ENCODE measurements around the gene DCUN1D3.
"Not testable (repeated sequence)": the region's sequence is repeated elsewhere in the genome, so short reads cannot be mapped to it uniquely, and the experiment has no call there.

The DCUN1D3 gene

DNA sequence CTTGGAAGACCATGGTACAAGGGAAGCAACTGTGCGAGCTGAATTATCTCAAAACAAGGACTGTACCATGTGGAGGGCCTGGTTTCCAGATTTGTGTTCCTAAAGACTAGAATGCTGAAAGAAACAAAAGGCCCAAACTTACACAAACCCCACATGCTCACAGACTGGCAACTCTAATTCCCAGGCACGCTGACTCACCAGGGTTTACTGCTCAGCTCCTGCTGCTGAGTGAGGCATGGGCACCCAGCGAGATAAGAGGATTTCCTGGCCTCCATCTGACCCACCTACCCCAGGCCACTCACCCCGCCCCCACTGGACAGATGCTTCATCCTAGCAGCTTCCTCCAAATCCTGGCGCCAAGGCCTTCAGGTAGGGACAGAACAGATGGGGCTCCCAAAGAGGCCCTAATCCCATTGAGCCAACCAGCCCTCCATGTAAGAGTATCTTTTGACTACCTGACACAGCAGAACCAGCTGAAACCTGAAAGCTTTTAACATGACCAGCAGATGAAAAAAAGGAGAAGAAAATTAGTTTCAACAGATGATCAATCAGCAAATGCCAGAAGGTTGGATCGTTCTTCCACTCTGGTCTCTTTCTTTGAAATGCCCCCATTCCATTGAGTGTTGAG, 33.9 kb downstream of the DCUN1D3 start:
- no peak for FAIRE-seq
- DNase-seq (ENCODE audit: insufficient read length, low spot score), result peak; percentile 61

DNA sequence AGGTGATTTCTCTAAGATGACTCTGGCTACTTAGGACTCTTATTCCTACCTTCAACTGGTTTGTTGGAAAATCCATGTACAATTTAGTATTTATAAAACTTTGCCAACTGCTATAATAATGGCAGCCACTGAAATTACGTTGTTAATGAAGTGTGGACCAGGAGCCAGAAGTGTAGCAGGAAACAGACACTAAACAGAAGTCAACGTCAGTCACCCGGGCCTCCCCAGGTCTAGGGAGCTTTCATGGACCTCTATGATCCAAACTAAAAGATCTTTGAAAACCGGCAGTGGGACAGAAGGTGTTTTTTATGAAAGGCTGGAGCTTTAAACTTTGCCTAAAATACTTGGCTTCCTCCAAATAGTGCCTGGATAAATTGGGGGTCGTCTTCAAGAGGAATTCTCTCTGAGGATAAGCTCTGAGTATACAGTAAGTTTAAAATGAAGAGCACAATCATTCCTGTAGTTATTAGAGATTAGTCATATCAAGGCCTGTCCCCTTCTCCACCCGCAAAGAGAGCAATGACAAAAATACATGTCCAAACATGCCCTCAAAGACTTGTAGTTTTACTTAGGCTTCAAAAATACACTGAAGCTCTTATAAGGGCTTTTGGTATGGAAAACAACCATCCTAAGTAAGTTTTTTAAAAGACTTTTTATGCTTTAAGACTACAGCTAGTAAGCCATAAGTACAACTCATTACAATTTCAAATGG, 34.6 kb downstream of the DCUN1D3 start:
- DNase-seq (ENCODE audit: insufficient read length, low spot score) (peak; percentile 32), FAIRE-seq (no peak)

DNA sequence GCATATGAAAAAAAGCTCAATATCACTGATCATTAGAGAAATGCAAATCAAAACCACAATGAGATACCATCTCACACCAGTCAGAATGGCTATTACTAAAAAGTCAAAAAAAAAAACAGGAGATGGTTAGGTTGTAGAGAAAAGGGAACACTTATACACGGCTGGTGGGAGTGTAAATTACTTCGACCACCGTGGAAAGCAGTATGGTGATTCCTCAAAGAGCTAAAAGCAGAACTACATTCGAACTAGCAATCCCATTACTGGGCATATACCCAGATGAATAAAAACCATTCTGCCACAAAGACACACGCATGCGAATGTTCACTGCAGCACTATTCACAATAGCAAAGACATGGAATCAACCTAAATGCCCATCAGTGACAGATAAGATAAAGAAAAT, 35.8 kb downstream of the DCUN1D3 start:
- DNase-seq (ENCODE audit: insufficient read length, low spot score); FAIRE-seq: not testable (repeated sequence)

DNA sequence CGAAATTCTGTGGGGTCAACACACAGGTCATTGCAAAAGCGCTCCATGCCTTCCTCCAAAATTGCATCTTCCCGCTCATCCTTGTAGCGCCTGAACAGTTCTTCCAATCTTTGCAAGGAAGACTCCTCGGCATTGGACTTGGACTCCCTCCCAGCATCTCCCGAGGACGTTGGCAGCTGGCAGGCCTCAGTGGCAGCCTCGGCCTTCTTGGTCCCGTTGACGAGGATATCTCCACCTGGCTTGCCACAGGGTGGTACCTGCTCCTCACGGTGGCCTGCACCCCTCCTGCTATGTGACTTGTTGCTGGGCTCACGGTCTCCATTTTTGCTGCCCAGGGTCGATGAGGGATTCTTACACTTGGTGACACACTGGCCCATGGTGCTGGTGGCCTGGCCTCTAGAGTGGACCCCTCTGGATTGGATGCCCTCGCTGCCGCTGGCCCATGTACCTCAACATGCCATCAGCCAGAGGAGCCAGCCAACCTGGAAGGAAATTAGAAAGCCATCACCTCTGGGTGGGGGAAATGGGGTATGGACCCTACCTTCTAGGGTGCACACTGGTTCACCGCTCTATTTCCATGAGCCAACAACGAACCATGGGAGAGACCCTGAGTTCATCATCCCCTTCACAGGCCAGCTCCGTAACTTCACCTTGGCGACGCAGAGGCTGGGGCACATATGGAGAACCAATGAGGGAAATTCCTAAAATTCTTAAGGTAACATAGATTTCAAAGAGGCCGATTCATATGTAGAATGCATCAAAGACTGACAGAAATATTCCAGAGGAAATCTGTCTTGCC, 37.8 kb downstream of the DCUN1D3 start:
- no peak for DNase-seq (ENCODE audit: insufficient read length, low spot score)

DNA sequence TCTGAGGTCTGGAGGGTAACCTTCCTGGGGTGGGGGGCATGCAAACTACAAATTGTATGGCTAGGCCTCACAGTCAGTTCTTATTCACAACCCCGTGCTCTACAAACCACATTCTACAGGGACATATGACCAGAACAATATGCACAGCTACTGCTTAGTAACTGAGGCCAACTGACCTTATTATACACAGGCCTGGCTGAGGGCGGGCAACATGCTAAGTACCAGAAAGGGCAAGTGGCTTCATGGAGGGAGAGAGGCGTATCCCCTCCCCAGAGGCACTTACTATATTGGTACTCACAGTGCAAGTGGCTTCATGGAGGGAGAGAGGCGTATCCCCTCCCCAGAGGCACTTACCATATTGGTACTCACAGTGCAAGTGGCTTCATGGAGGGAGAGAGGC, 39.2 kb downstream of the DCUN1D3 start:
- not testable (repeated sequence) for DNase-seq (ENCODE audit: insufficient read length, low spot score); FAIRE-seq

More for the DNA sequence above, 37.8 kb downstream of the DCUN1D3 start:
- FAIRE-seq, result no peak

DNA sequence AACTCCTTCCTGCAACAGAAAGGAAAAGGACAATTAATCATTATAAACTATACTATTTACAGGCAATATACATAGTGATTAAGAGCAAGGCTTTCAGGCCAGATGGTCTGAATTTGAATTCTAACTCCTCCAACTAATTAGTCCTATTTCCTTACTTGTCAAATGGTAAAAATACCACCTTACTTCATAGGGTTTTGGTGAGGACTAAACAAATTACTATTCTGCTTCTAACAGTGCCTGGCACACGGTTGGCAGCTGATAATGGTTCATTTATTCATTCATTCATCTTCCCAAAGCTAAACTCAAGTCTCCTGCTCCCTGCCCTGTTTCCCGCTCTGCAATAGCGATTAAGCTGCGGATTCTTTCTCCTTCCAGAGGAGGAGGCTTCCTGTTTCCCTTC, 39.8 kb downstream of the DCUN1D3 start:
- DNase-seq (ENCODE audit: insufficient read length, low spot score), result no peak
- no peak for FAIRE-seq

DNA sequence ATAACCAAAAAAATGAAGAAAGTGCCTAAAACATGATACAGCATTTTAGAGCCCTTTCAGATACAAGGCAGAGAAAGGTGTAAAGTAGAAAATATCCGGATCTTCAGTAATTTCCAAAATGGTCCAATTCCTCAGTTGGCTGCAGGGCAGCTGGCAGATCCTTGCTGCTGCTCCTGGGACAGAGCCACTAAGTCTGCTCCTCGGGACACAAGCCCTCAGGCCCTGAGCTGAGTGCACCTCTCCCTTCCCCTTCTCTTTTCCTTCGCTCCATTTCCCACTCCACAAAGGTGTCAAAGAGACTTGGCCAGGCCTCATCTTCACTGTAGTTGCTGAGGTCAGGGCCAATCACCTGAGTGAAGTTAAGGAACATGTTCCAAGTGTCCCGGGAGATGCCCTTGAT, 40.5 kb downstream of the DCUN1D3 start:
- DNase-seq (ENCODE audit: insufficient read length, low spot score) (no peak), FAIRE-seq (no peak)

DNA sequence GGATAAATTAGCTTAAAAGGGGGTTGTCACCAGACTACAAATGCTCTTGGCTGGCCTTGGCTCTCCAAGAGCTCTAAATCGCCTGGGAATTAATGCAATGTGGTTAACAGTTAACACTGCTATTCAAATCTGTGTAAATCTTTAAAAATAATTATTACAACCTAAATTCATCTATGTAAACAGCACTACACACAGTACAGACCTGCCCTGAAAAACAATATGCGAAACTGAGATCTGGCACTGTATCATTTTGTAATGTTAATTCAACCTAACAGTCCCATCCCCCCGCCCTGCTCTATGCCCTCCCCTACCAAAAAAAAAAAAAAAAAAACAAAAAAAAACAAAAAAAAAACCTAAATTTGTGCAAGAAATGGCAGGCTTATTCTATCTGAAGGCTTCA, 40.9 kb downstream of the DCUN1D3 start:
- DNase-seq (ENCODE audit: insufficient read length, low spot score) (no peak), FAIRE-seq (no peak)

DNA sequence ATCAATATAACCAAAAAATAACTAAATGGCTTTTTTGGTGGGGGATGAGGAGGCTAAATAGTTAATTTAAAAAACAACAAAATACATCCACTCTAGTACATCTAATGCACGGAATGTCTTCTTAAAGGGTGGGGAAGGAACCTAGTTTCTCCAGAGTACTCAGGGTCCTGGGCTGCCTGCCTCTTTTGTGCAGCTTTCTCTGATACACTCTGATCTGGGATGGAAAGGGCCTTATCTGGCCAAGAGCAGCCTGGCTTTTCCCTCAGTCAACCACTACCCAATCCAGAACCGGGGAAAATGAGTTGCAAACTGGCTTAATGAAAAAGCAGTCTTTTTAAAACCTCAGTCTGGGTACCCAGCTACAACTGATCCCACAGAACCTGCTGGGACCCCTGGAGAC, 42.9 kb downstream of the DCUN1D3 start:
- FAIRE-seq, result no peak
- no peak for DNase-seq (ENCODE audit: insufficient read length, low spot score)

DNA sequence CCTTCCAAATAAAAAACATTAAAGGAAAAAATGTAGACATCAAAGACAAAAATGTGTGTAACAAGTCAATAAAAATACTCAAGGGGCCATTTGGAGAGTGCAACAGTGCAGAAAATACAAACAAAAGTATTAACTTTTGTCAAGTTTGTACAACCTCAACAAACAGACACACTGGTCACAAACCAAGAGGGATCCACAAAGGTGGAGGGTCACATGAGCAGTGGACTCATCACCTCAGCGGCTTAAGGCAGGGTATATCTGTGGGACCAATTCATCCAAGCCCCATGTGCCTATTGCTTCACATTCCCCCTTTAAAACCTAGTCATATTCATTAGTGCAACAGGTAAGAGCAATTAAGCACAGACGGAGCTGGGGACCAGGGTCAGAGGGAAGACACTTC, 45.2 kb downstream of the DCUN1D3 start:
- no peak for FAIRE-seq
- no peak for DNase-seq (ENCODE audit: insufficient read length, low spot score)

DNA sequence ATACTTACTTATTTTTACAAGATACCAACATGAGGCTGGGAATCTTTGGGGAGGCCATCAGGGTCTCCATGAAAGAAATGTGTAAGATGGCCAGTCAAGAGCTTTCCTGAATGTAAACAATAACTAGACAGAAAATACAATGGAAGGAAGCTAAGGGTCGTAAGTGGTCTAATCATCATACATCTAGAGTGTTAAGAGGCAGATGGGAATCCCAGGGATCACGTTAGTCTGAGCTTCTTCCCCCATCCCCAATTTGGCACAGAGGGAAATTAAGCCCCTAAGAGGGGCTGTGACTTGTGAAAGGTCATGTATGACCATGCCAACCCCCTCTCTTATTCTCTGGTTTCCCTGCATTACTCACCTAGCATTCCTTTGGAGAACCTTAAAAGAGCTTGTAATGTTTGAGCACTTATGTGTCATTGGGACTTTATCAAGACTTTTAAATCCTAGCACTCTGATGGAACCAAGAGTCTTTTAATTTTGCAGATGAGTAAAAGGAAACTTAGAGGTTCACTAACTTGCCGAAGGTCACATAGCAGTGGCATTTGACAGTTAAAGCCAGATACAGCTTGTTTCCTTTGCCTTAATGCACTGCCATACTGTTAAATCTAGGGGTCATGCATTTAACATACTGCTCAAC, 46.1 kb downstream of the DCUN1D3 start:
- DNase-seq (ENCODE audit: insufficient read length, low spot score), result no peak
- FAIRE-seq, result no peak

DNA sequence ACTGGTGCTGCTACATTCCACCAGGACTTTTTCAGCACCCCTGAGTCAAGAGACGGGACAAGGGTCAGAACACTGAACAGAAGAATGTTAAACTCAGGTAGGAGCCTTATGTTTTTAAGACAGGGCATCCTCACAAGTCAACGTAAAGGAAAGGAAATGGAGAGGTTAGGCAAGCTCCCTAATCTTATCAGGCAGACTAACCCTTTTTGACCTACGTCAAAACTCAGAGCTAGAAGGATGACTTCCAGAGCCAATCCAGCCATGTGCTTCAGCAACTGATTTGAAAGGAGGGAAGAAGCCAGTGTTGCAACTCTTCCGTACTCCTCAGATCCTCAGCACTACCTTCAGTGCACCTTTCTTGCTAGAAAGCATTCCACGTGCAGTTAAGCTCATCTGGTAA, 47.0 kb downstream of the DCUN1D3 start:
- FAIRE-seq, result no peak
- DNase-seq (ENCODE audit: insufficient read length, low spot score), result no peak

DNA sequence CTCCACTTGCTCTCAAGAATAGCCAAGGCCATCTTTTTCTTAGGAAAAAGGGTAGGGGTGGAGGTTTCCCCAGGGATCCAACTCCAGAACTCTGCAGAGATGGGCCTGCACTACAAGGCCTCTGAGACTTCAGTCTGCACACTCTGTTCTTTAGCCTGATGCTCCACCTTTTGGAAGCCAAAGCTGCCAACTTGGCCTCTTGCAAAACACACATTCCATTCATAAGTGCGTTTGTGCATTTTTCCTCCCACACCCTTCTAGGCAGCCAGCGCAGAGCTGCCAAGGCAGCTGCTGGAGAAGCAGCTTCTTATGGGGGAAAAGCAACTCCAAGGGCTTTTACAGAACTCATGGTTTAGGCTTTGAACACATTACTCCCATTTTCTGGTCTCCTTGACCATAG, 48.6 kb downstream of the DCUN1D3 start:
- FAIRE-seq, result no peak
- peak; percentile 47 for DNase-seq (ENCODE audit: insufficient read length, low spot score)

DNA sequence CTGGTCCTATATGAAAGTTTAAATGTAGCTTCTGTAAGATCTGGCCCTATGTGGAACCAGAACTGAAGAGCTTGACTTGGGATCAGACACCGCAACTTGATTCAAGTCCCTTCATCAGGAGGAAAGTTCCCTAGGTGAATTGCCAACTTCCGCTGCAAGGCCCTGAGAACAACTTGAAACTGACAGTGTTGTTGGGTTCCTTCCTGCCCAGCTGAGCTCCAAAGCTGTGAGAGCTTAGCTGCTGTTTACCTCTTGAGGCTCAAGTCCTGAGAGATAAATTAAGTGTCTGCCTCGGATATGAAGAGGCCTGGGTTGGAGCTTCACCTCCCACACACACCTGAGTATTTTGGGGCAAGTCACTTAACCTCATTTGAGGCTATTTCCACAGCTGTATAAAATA, 49.2 kb downstream of the DCUN1D3 start:
- DNase-seq (ENCODE audit: insufficient read length, low spot score) (no peak), FAIRE-seq (no peak)

DNA sequence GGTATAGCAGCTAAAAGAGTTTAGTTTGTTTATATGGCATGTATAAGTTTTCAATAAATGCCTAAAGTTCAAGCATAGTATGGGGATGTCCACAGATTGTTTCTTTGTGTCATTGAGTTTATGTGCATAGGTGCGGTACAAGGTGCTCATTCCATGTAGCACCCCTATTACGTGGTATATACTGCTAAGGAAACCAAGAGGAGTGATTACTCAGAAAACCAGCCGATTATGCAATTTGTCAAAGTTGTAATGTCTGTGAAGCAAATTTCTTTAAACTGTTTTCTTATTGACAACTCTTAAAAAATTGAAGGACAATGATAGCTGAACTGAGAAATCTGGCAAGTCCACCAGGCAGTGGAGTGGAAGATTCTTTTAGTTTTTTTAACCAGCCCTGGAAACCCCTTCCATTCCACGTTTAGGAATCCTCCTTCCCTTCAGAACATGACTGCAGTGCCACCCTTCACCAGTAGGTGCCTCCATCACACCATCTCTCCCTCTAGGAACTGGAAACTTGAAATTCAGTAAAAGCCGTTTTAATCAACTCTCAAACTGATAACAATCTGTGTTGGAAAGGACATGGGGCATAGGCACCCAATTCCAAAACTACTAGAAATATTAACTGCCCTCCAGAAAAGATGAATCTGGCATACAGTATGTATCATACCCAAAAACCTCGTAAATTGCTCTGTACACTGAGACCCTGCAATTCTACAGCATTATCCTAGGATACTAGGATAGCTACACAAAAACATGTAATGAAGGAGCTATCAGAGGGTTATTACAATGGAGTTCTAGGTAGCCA, 50.4 kb downstream of the DCUN1D3 start:
- no peak for FAIRE-seq

DNA sequence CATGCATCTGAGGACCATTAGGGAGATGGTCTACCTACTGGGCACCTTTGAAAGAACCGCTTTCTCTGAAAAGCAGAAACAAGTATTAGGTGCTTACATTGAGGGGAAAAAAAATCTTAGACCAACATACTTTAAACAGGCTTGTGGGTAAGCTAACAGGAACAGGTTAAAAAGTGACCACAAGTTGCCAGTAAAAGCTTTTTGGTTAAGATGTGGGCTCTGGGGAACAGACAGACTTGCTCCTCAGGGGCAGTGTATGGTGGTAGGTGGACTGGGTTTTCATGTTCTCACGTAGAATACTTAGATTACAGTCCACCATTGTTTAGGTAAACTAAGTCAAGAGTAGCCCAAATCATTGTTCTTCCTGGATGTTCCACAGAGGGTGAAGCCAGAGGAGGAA, 52.6 kb downstream of the DCUN1D3 start:
- DNase-seq (ENCODE audit: insufficient read length, low spot score) (no peak), FAIRE-seq (no peak)

More for the DNA sequence above, 50.4 kb downstream of the DCUN1D3 start:
- DNase-seq (ENCODE audit: insufficient read length, low spot score), result peak; percentile 36

DNA sequence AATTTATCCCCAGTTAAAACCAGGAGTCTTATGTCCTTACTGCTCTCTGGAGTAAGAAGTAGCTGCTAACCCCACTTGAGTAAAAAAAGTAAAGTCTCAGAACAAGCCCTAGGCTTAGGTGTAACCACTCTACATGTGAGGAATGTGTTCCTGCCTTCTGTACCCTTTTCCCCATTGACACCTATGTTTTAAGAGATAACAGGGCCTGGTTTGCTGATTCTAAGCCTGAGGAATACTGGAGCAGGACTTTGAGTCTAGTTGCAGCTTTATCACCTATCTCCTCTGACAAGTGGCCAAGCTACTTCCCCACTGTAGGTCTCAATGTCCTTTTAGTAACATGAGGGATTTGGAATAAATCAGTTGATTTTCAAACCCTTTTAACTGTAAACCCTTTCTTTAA, 53.6 kb downstream of the DCUN1D3 start:
- FAIRE-seq (no peak), DNase-seq (ENCODE audit: insufficient read length, low spot score) (no peak)

DNA sequence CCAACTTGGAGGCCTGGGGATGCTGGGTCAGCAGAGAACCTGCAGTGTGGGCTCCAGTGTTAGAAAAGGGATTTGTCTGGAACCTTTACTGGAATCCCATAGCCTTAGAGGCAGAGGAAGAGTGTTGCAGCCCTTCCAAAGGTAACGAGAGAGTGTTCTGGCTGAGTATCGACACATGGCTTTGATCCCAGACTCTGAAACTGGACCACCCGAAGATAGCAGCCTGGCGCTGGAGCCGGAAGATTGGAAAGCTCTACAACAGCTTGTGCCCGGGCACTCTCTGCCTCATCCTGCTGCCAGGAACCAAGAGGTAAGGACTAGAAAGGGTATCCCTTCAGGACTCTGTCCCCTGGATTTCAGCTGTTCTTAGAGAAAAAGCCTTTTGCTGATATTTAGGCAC, 54.1 kb downstream of the DCUN1D3 start:
- FAIRE-seq (no peak), DNase-seq (ENCODE audit: insufficient read length, low spot score) (no peak)

DNA sequence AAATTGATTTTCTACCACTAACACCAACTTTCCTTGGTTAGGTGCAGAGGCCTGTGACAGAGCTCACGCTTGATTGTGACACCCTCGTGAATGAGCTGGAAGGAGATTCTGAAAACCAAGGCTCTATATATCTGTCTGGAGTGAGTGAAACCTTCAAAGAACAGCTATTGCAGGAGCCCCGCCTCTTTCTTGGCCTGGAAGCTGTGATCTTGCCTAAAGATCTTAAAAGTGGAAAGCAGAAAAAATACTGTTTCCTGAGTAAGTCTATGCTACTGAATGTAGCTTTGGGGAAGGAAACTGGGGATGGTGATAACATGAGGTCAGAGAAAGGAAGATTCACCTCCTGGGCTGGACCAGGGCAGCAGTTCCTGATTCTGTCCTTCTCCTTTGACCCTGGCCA, 55.6 kb downstream of the DCUN1D3 start:
- DNase-seq (ENCODE audit: insufficient read length, low spot score), result no peak

DNA sequence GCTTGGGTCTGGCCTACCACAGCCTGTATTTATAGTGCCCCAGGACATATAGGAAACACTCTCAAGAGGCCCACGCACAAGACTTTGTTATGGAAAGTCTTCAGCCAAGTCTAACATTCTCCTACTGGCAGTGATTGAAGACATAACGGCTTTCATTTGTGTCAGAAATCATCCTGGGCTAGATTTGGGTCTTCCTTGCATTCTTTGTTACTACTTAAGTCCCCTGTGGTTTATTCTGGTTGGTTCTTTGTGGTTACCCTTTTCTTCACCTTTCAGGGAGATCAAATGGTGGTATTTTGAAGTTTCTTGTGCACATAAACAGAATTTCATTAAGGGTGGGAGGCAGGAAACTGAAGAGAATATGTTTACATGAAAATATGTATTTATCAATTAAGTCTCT, 56.1 kb downstream of the DCUN1D3 start:
- FAIRE-seq (no peak), DNase-seq (ENCODE audit: insufficient read length, low spot score) (no peak)

More for the DNA sequence above, 55.6 kb downstream of the DCUN1D3 start:
- FAIRE-seq, result no peak
